Suppressor macrophage treated with lipopolysaccharide for 4 hours (primary cell): ENCODE results near the gene RNF7.
"Not testable (repeated sequence)": the region's sequence is repeated elsewhere in the genome, so short reads cannot be mapped to it uniquely, and the experiment has no call there.

ENCODE experiments used
- DNase-seq: peaks from one replicate; pipeline ENCODE4 v3.0.0-alpha.2; 2020

The RNF7 gene

DNA sequence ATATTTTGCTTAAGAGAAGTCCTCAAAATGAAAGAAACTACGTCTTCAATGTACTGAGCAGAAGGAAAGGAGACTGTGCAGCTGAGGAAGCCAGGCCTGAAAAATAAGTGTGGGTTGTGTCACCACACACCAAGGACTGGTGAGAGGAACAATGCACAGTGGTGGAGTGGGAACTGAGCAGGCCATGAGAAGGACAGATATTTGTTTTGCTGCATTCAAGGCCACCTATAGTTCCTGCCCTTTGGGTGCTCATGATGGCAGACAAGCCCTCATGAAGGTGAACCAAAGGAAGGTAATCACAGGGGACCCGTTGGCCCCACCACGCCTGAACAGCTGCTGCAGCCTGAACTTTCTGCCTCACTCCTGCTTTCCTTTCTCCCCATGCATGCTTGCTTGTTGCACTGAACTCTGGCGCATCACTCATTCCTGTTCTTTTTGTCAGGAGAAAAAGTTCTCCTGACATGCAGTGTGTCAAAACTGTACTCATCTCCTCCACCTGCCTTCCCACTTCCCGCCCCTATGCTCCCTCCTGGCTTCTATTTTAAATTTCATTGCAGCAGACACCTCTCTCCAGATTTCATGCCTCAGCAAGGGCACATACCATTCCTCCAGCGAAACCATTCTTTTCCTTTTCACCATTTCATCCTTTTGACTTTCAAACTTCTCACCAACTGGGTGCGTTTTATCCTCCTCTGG, 2.2 kb upstream of the RNF7 start:
- DNase-seq = no peak

DNA sequence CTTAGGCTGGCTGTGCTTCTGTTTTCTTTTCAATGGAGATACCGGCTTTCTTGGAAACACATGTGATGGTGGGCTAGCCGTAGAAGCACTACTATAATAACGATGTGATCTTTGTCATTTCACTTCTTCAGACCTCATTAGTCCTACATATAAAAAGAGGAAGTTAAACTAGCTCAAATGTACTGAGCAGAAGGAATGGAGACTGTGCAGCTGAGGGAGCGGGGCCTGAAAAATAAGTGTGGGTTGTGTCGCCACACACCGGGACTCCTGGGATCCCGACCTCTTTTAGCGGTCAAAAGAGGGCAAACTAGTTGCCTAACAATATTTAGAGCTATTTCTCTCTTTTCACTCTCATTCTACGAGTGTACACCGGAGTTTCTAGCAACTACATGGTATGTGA, 1.0 kb upstream of the RNF7 start:
- DNase-seq = peak; percentile 50

DNA sequence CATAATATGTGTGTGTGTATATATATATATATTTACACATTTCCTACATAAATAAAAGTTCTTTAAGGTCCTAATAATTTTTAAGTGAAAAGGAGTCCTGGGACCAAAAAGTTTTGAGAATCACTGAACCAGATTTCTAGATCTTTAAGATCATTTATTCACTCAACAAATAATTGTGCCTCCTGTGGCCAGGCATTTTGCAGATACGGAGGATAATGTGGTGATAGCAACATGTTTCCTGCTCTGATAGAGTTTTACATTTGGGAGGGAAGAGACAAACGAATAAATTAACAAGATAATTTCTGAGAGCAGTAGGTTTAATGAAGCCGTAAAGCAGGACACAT, 448 bp upstream of the RNF7 start:
- DNase-seq = no peak

- peak; percentile 67 for DNase-seq
Observed at GRCh38 chr3:141738891-141739363, 829 bp downstream of the RNF7 start.

- DNase-seq = no peak
Observed at GRCh38 chr3:141739731-141740130, 1.6 kb downstream of the RNF7 start.

DNA sequence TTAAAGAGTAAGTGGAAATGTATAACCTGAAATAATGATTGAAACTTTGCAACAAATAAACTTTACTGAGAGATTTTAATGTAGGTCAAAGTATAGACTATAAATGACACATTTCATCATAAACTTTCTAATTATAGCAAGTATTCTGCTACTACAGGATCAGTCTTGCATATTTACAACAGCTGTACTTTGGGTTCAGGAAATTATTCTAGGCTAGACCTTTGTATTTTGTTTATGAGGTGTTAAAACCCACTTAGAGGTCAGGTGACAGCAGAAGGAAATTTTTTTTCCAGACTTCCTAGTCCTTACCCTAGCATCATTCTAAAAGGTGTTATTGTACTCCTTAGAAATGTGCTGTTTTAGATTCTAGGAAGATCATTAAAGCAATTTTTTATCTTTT, 2.3 kb downstream of the RNF7 start:
- DNase-seq = no peak

- DNase-seq = no peak
Observed at GRCh38 chr3:141743305-141743704, 5.2 kb downstream of the RNF7 start.

GRCh38 chr3:141746962-141747361, 8.9 kb downstream of the RNF7 start:
- DNase-seq = no peak

DNA sequence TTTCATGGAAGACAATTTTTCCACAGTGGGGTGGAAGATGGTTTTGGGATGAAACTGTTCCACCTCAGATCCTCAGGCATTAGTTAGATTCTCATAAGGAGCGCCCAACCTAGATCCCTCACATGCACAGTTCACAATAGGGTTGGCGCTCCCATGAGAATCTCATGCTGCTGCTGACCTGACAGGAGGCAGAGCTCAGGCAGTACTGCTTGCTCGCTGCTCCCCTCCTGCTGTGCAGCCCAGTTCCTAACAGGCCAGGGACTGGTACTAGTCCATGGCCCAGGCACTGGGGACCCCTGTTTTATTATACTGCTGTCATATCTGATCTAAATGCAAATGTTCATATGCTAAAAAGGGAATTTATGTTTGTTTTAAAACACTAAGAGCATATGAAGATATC, 15.3 kb downstream of the RNF7 start:
- DNase-seq = no peak

- no peak for DNase-seq
Observed at GRCh38 chr3:141754032-141754431, 15.9 kb downstream of the RNF7 start.

DNA sequence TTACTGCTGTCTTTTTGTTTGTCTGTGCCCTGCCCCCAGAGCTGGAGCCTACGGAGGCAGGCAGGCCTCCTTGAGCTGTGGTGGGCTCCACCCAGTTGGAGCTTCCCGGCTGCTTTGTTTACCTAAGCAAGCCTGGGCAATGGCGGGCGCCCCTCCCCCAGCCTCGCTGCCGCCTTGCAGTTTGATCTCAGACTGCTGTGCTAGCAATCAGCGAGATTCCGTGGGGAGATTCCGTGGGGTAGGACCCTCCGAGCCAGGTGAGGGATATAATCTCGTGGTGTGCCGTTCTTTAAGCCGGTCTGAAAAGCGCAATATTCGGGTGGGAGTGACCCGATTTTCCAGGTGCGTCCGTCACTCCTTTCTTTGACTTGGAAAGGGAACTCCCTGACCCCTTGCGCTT, 24.5 kb downstream of the RNF7 start:
- not testable (repeated sequence) for DNase-seq

- DNase-seq = no peak
Observed at GRCh38 chr3:141763088-141763750, 25.1 kb downstream of the RNF7 start, which contains the start of gene GRK7. GRK7 (plus strand) TSS chr3:141763408; CDS start chr3:141778285, 14,877 bp downstream.

GRCh38 chr3:141764045-141764444, 25.9 kb downstream of the RNF7 start:
- DNase-seq = no peak

DNA sequence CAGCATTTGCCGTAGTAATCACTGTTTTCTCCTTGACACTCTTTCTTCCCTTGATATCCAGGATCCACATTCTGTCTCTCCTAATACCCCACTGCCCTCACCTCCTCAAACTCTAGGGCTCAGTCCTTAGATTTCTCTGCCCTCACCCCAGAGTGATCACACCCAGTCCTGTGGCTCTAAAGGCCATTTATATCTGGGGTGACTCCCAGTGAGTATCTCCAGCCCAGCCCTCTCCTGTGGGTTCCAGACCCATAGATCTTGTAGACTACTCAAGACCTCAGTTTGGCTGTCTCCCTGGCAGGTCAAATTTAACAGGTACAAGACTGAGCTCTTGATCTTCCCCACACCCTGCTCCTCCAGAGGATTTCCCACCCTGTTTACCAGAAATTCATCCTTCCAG, 26.4 kb downstream of the RNF7 start:
- no peak for DNase-seq

GRCh38 chr3:141764986-141765385, 26.9 kb downstream of the RNF7 start:
- DNase-seq = peak; percentile 18

GRCh38 chr3:141767066-141767465, 29.0 kb downstream of the RNF7 start:
- no peak for DNase-seq

- DNase-seq = no peak
Observed at GRCh38 chr3:141769221-141769894, 31.3 kb downstream of the RNF7 start.

DNA sequence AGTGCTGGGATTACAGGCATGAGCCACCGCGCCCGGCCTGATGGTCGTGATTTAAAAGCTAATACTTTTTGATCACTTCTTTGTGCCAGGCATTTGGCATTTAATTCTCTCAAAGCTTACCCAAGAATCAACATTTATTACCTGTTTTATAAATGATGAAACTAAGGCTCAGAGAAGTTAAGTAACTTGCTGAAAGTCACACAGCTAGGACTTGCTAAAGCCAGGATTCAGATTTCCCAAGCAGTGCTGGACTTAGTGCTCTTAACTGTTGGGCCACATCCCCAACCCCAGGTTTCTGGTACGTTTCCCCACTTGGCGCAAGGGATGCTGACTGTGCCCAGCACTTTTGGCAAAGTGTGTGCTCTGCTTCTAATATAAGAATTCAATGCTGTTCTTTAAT, 35.6 kb downstream of the RNF7 start:
- DNase-seq = no peak

DNA sequence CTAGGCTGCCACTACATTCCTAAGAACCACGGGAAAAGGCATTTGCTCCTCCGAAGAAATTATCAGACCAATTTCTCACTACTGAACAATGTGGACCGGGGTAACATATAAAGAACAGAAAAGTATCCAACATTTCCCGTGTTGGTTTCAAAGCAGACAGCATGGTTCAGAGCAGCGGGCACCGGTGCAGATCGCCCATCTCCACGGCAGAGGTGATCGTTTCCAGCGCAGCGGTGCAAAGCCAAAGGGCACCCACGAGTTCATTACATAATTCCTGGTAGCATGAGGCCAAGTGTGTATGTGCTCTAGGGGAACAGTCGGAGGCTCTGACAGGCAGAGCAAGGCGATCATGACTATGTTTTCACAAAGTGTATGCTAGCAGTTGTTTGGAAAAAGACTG, 38.3 kb downstream of the RNF7 start:
- no peak for DNase-seq

DNA sequence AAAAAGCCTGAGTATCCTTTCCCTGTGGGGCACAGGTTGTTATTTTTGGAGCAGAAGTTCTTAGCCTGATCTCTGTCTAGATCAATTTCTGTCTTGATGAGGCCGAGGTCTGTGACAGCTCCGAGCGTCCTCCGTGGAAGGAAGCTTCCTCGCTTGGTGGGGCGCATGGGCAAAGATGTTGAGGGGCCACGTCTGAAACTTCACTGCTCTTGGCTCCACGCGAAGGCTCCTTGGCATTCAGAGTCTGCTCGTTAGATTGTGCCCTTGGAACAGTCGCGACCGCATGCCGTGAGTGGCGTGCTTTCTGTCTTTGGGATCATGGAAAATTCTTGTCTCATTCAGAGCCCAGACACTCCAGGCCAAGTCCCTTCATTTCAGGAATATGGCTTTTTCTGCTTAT, 38.8 kb downstream of the RNF7 start:
- no peak for DNase-seq

DNA sequence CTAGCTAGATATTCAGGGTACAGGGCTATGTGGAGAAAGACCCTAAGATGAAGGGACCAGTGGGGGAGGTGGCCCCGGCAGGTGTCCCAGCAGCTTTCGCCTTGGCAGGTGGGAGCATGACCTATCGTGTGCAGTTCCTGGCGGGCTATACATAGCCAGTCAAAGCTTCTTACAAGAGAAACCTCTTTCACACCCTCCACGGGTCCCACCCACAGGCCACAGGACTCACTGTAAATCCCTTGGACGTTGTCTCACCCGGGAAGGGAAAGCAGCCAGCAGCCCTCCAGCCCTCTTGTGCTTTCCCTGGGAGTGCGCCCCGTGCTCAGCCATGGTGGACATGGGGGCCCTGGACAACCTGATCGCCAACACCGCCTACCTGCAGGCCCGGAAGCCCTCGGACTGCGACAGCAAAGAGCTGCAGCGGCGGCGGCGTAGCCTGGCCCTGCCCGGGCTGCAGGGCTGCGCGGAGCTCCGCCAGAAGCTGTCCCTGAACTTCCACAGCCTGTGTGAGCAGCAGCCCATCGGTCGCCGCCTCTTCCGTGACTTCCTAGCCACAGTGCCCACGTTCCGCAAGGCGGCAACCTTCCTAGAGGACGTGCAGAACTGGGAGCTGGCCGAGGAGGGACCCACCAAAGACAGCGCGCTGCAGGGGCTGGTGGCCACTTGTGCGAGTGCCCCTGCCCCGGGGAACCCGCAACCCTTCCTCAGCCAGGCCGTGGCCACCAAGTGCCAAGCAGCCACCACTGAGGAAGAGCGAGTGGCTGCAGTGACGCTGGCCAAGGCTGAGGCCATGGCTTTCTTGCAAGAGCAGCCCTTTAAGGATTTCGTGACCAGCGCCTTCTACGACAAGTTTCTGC, 40.1 kb downstream of the RNF7 start:
- DNase-seq = no peak

- no peak for DNase-seq
Observed at GRCh38 chr3:141779667-141780066, 41.6 kb downstream of the RNF7 start.

- DNase-seq = no peak
Observed at GRCh38 chr3:141782386-141782932, 44.4 kb downstream of the RNF7 start.
